ENCODE results near the gene RALGAPA2.

DNA sequence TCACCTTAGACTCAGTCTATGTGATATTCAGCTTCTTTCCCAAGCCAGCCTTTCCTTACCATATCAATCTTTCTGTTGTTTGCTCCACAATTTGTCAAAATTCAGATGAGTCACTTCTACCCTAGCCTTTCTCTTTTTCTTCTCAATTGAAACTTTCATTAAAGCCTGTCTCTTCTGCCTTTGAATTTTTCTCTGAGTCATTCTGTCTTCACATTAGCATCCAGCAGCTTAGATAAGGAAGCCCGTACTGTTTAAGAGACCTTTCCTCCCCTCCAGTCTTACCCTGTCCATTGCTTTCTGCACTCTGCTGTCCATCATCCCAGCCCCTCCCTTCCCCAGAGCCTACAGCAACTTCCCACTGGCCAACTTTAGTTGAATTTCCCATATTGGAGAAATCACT, 34.9 kb upstream of the RALGAPA2 start:
- TF ChIP-seq YY1 (IDR thresholded peaks at IDR 0.05; ENCODE audit: insufficient read depth, insufficient read length) = no peak
- no peak for TF ChIP-seq ZNF274 (IDR thresholded peaks at IDR 0.05; ENCODE audit: low read depth, low read length)

All from NT2/D1 (cell line).